Measurements from ENCODE around the gene MFAP3L. TPM values are rescaled to one million over a fixed set of nuclear protein-coding genes. Genes with fewer than 3 reads are reported as not detected.

MFAP3L gene
- total and polyA plus RNA-seq, 11 donors = 0.76 to 5.9 (median 3.2) TPM

GRCh38 chr4:170035845-170036244, 9.7 kb upstream of the MFAP3L start:
- Histone ChIP-seq H3K36me3 (no peaks in the 10 kb centered on the region), H3K27me3 (peaks cover 0 to 4% (median 0%) of the 10 kb centered on the region in 9 donors), H3K27ac (no peak overlapping the region), H3K4me3 (no peak overlapping the region), H3K4me1 (peaks cover 0 to 7% (median 0%) of the 10 kb centered on the region in 12 donors), H3K9me3 (no peaks in the 10 kb centered on the region)
- no peak for DNase-seq
- ATAC-seq = no peak
- WGBS, 4 donors = 88 to 93% (median 91%) methylated on average over 3 of the region's 3 CpGs
- intact Hi-C loops (cut with DNase I) = loop anchor here in 2 of 10 donors (5.0 to 10.0 kb wide), 2 partner anchors 219 to 421 kb away; partner anchors contain the start of gene NEK1 (in 2 of the 2)
- TF ChIP-seq CTCF (IDR thresholded peaks at IDR 0.05) = no peak
- TF ChIP-seq POLR2A (IDR thresholded peaks at IDR 0.05) = no peak

- intact Hi-C loops (cut with DNase I) = loop anchor here in 2 of 10 donors (5.0 to 10.0 kb wide), 2 partner anchors 218 to 420 kb away; partner anchors contain the start of gene NEK1 (in 2 of the 2)
- ATAC-seq (no peak), DNase-seq (no peak)
- Histone ChIP-seq H3K4me3 (no peak overlapping the region), H3K9me3 (no peaks in the 10 kb centered on the region), H3K27me3 (peaks cover 0 to 4% (median 0%) of the 10 kb centered on the region in 9 donors), H3K36me3 (no peaks in the 10 kb centered on the region), H3K4me1 (peaks cover 0 to 7% (median 0%) of the 10 kb centered on the region in 12 donors), H3K27ac (no peak overlapping the region)
- WGBS, 4 donors = 60 to 100% (median 77%) methylated on average over 1 of the region's 1 CpG
- TF ChIP-seq POLR2A (IDR thresholded peaks at IDR 0.05) = no peak
- no peak for TF ChIP-seq CTCF (IDR thresholded peaks at IDR 0.05)
Measured at GRCh38 chr4:170035231-170035630, 9.0 kb upstream of the MFAP3L start.

- H3K27ac ChIP-seq = no peak overlapping the region
- TF ChIP-seq POLR2A (IDR thresholded peaks at IDR 0.05) (no peak), CTCF (IDR thresholded peaks at IDR 0.05) (no peak)
- WGBS, 4 donors = 89 to 93% (median 92%) methylated on average over 2 of the region's 2 CpGs
- ATAC-seq (no peak), DNase-seq (no peak)
- H3K9me3 ChIP-seq = no peaks in the 10 kb centered on the region
- intact Hi-C loops (cut with DNase I) = loop anchor here in 2 of 10 donors (10.0 kb wide), 1 partner anchor 419 kb away; the partner anchor contains the start of gene NEK1 (in 2 of the 2)
- H3K4me3 ChIP-seq = no peak overlapping the region
- H3K4me1 ChIP-seq = peaks cover 0 to 7% (median 0%) of the 10 kb centered on the region in 12 donors
- no peaks in the 10 kb centered on the region for H3K36me3 ChIP-seq
- H3K27me3 ChIP-seq = peaks cover 0 to 4% (median 0%) of the 10 kb centered on the region in 9 donors
Measured at GRCh38 chr4:170033999-170034398, 7.8 kb upstream of the MFAP3L start.

- ATAC-seq (no peak), DNase-seq (no peak)
- 49 to 56% (median 53%) methylated on average over 1 of the region's 1 CpG for WGBS, 4 donors
- H3K9me3 ChIP-seq = no peaks in the 10 kb centered on the region
- H3K27me3 ChIP-seq = peaks cover 0 to 26% (median 0%) of the 10 kb centered on the region in 9 donors
- intact Hi-C loops (cut with DNase I) = loop anchor here in 2 of 10 donors (10.0 kb wide), 1 partner anchor 415 kb away; the partner anchor contains the start of gene NEK1 (in 2 of the 2)
- TF ChIP-seq CTCF (IDR thresholded peaks at IDR 0.05) (no peak), POLR2A (IDR thresholded peaks at IDR 0.05) (no peak)
- H3K27ac ChIP-seq = no peak overlapping the region
- H3K4me1 ChIP-seq = peaks cover 0 to 15% (median 5%) of the 10 kb centered on the region in 12 donors
- H3K36me3 ChIP-seq = no peaks in the 10 kb centered on the region
- no peak overlapping the region for H3K4me3 ChIP-seq
Measured at GRCh38 chr4:170030121-170030520, 3.9 kb upstream of the MFAP3L start.
